HepG2 (cell line): ENCODE results near the gene C11orf71. TPM values are rescaled to one million over a fixed set of nuclear protein-coding genes. Genes with fewer than 3 reads are reported as not detected.

Source experiments
- ATAC-seq: fragments of 200-7000 bp; cut with Tn5 transposase; 3 replicates; pipeline ENCODE4 v1.9.1; 2020; ENCODE audit warnings: mild to moderate bottlenecking, moderate library complexity
- BruUV-seq: library from RNA; stranded (reverse); fragments of 400-500 nt; replicated peaks from 2 replicates; lab custom pipeline; 2021; lab: Mats Ljungman, UMichigan
- CTCF ChIA-PET: fragments of 300-600 bp; formaldehyde crosslinking; extraction: SDS; loops from one replicate; lab custom pipeline; 2021; ENCODE audit warnings: low total read pairs, inconsistent platforms, low intra/inter-chr PET ratio; lab: Yijun Ruan, JAX
- POLR2A ChIA-PET: fragments of 350-600 bp; sonication (Branson Sonifier 250); formaldehyde crosslinking; loops from one replicate; lab custom pipeline; 2020; ENCODE audit warnings: antibody characterized with exemption, inconsistent platforms; lab: Yijun Ruan, JAX
- DNase-seq: peaks from one replicate; pipeline ENCODE4 v3.0.0-alpha.2; 2015; ENCODE audit warnings: low spot score
- FAIRE-seq: peaks from 3 replicates; lab custom pipeline; 2011; peaks lifted over from hg19 to GRCh38; lab: Jason Lieb, UNC
- H2AFZ ChIP-seq: one replicate; pipeline ENCODE4 v1.6.1; 2011; ENCODE audit warnings: low read length, inconsistent platforms
- H3K27ac ChIP-seq: fragments of 300-600 bp; 3 replicates; pipeline ENCODE4 v1.8.0; 2011; ENCODE audit warnings: mixed run types, mild to moderate bottlenecking, mixed read lengths, low read length, inconsistent platforms; ENCODE audit not compliant: insufficient read depth; ENCODE audit errors: extremely low read length
- H3K27me3 ChIP-seq, 2 experiments: fragments of 200-600 bp in 1 of 2; 2 replicates in 1 of 2; 3 replicates in 1 of 2; pipeline versions ENCODE4 v1.6.0 to v1.8.0; 2011; ENCODE audit warnings: low read length in 2 of 2, mild to moderate bottlenecking in 2 of 2, moderate library complexity in 2 of 2, inconsistent platforms in 1 of 2; ENCODE audit not compliant: insufficient read depth in 2 of 2, control insufficient read depth in 1 of 2
- H3K36me3 ChIP-seq, 2 experiments: fragments of 200-600 bp in 1 of 2; replicated peaks in 1 of 2; 2 replicates in 1 of 2; 3 replicates in 1 of 2; pipeline versions ENCODE4 v1.5.1 to v1.8.0; 2011; ENCODE audit warnings: low read length in 2 of 2, inconsistent platforms in 1 of 2; ENCODE audit not compliant: insufficient read depth in 2 of 2, control insufficient read depth in 1 of 2
- H3K4me1 ChIP-seq: 2 replicates; pipeline ENCODE4 v1.5.1; 2012; ENCODE audit warnings: low read length, inconsistent platforms; ENCODE audit not compliant: insufficient read depth
- H3K4me2 ChIP-seq: 2 replicates; pipeline ENCODE4 v1.6.0; 2011; ENCODE audit warnings: low read depth, low read length, inconsistent platforms
- H3K4me3 ChIP-seq, 3 experiments: fragments of 200-600 bp in 1 of 3; sonication (generic), shearing (Covaris generic) in 1 of 3; replicated peaks in 1 of 3; 2 replicates each; pipeline ENCODE4 v1.5.1; 2011 to 2016; ENCODE audit warnings: low read length in 3 of 3, inconsistent platforms in 2 of 3, low read depth in 2 of 3, mild to moderate bottlenecking in 2 of 3, control low read depth in 1 of 3, mixed read lengths in 1 of 3; ENCODE audit not compliant: insufficient read depth in 1 of 3
- H3K79me2 ChIP-seq: one replicate; pipeline ENCODE4 v1.6.1; 2011; ENCODE audit warnings: low read length, inconsistent platforms; ENCODE audit not compliant: insufficient read depth
- H3K9ac ChIP-seq: 2 replicates; pipeline ENCODE4 v1.6.0; 2011; ENCODE audit warnings: mild to moderate bottlenecking, low read depth, low read length, inconsistent platforms; ENCODE audit not compliant: insufficient read depth
- H3K9me3 ChIP-seq: 2 replicates; pipeline ENCODE4 v1.5.1; 2012; ENCODE audit warnings: mild to moderate bottlenecking, low read length
- H4K20me1 ChIP-seq: 2 replicates; pipeline ENCODE4 v1.6.0; 2011; ENCODE audit warnings: inconsistent platforms, mild to moderate bottlenecking, low read length, moderate library complexity; ENCODE audit not compliant: insufficient read depth
- BCL3 ChIP-seq: sonication (generic); formaldehyde crosslinking; IDR thresholded peaks from 2 replicates; pipeline ENCODE4 v1.5.1; 2020; ENCODE audit warnings: mild to moderate bottlenecking, missing genetic modification reagents, moderate library complexity
- DMAP1 ChIP-seq: IDR thresholded peaks from 2 replicates; pipeline ENCODE4 v1.6.1; 2016
- LBX2 ChIP-seq: sonication (generic); formaldehyde crosslinking; IDR thresholded peaks from 2 replicates; pipeline ENCODE4 v1.5.0; 2020; ENCODE audit warnings: missing genetic modification reagents, mild to moderate bottlenecking, borderline replicate concordance
- PTBP1 ChIP-seq: fragments of 200-400 bp; formaldehyde crosslinking; IDR thresholded peaks from 2 replicates; pipeline ENCODE4 v1.6.1; 2018; ENCODE audit warnings: low read length, low read depth; ENCODE audit not compliant: poor library complexity, severe bottlenecking
- XBP1 ChIP-seq: sonication (generic); formaldehyde crosslinking; IDR thresholded peaks from 2 replicates; pipeline ENCODE4 v1.5.0; 2020; ENCODE audit warnings: missing genetic modification reagents
- ZKSCAN8 ChIP-seq: IDR thresholded peaks from 2 replicates; pipeline ENCODE4 v1.6.1; 2016; ENCODE audit warnings: borderline replicate concordance, missing genetic modification reagents, missing compliant biosample characterization
- ZNF235 ChIP-seq: sonication (generic); formaldehyde crosslinking; IDR thresholded peaks from 2 replicates; pipeline ENCODE4 v1.8.1; 2023; ENCODE audit warnings: mild to moderate bottlenecking, missing genetic modification reagents, borderline replicate concordance
- ZNF318 ChIP-seq: sonication (generic); formaldehyde crosslinking; IDR thresholded peaks from 2 replicates; pipeline ENCODE4 v1.4.0; 2020; ENCODE audit warnings: mild to moderate bottlenecking, missing genetic modification reagents
- ZNF329 ChIP-seq: sonication (generic); formaldehyde crosslinking; IDR thresholded peaks from 2 replicates; pipeline ENCODE4 v1.9.0; 2021; ENCODE audit warnings: low read depth, mild to moderate bottlenecking, missing genetic modification reagents
- ZNF567 ChIP-seq: sonication (generic); formaldehyde crosslinking; IDR thresholded peaks from 2 replicates; pipeline ENCODE4 v1.8.1; 2023; ENCODE audit warnings: mild to moderate bottlenecking, missing genetic modification reagents, borderline replicate concordance
- ZNF768 ChIP-seq: sonication (generic); formaldehyde crosslinking; IDR thresholded peaks from 2 replicates; pipeline ENCODE4 v1.4.0; 2020; ENCODE audit warnings: missing genetic modification reagents
- ZNF790 ChIP-seq: sonication (generic); formaldehyde crosslinking; IDR thresholded peaks from 2 replicates; pipeline ENCODE4 v1.8.0; 2022; ENCODE audit warnings: missing genetic modification reagents, mild to moderate bottlenecking, borderline replicate concordance
- ZSCAN29 ChIP-seq: sonication (generic); formaldehyde crosslinking; conservative IDR thresholded peaks from 2 replicates; pipeline ENCODE4 v1.4.0; 2020; ENCODE audit warnings: mild to moderate bottlenecking, missing genetic modification reagents
- WGBS: methylation state at CpG from one replicate; pipeline ENCODE4 v1.1.6; 2017; ENCODE audit warnings: low lambda C conversion rate; 5-methylcytosine and 5-hydroxymethylcytosine counted together
- in situ Hi-C: cut with HindIII; loops from 2 replicates; pipeline ENCODE4 v1.10.0; 2017; ENCODE audit warnings: low pct_unique_long_range_greater_than_20kb; ENCODE audit not compliant: extremely low pct_ligation_motif_present
- intact Hi-C: fragments of 100-400 bp; cut with micrococcal nuclease; formaldehyde crosslinking; loops from one replicate; pipeline ENCODE4 v1.10.0; 2022; ENCODE audit not compliant: unreplicated experiment
- polyA plus RNA-seq, 8 experiments: library from polyadenylated mRNA; depleted of rRNA in 3 of 8; stranded (reverse) in 7 of 8; unstranded in 1 of 8; fragments of >200 nt; fragmentation: Illumina TruSeq in 4 of 8; extraction: Trizol in 4 of 8; gene quantifications; 2 replicates each; pipeline versions ENCODE4 v1.2.1 to v1.2.3, GENCODE V29; 2011 to 2016; ENCODE audit warnings: low read depth in 4 of 8, missing spikeins in 1 of 8, mixed read lengths in 1 of 8; ENCODE audit not compliant: insufficient read depth in 1 of 8
- total RNA-seq, 5 experiments: library from RNA; depleted of rRNA; stranded (reverse); fragments of >200 nt; fragmentation: Illumina TruSeq; extraction: Trizol; gene quantifications; 2 replicates each; pipeline ENCODE4 v1.2.3, GENCODE V29; 2016; ENCODE audit warnings: low read depth in 1 of 5

The C11orf71 gene
- total and polyA plus RNA-seq, 2 of the 13 experiments (the other 11 are each of a cell fraction or from before 2014, with no cell fraction given), result 7.1 to 7.8 TPM

DNA sequence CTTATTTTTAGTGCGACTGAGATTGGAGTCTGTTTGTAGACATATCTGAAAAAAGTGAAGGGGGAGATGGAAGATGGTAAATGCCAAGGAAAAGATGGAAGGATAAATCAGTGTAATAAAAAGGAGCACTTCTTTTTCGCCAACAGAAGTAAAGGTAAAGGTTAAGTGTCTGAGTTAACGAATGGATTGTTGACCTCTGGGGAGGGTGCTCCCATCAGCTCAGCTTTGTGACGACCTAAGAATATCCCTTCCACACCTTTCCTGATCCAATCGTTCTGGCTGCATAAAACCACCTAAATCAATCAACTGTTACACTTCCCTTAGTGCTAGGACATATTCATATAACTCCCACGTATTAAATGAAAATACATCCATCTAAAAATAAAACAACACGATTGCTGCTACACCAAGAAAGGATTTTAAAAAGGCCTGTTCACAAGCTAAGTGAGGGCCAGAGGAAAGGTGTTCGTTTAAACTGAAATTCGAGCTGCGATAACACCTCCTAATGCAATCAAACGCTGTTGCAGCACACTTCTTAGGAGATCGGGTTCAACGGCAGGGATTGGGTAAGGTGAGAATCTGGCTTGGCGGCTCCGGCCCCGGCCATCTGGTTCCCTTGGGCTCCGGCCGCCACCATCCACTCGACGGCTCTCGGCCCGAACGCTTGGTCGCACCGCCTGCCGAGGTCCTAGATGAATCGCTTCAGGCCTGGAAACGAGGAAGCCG lies 658 bp downstream of the C11orf71 start:
- FAIRE-seq, result no peak
- intact Hi-C loops (loop anchor here (1.0 to 5.0 kb wide), 2 partner anchors 40 to 52 kb away; partner anchors contain the start of gene REXO2), in situ Hi-C loops (no loop called here)
- no peak for TF ChIP-seq ZKSCAN8 (CRISPR knock-in tag)
- TF ChIP-seq LBX2 (CRISPR knock-in tag), result peak; percentile 86; the same call in 1 of the 2 replicates
- 0 out of 2 replicates have a peak, but pooled peaks have one; percentile 41 for TF ChIP-seq ZNF768
- no peak for TF ChIP-seq ZNF790 (CRISPR knock-in tag)
- 0 out of 2 replicates have a peak, but pooled peaks have one; percentile 37 for TF ChIP-seq ZNF235 (CRISPR knock-in tag)
- TF ChIP-seq DMAP1 (CRISPR knock-in tag), result no peak
- no peak for TF ChIP-seq ZNF567 (CRISPR knock-in tag)
- TF ChIP-seq ZSCAN29 (CRISPR knock-in tag), result no peak
- 0 out of 2 replicates have a peak, but pooled peaks have one; percentile 42 for TF ChIP-seq ZNF329
- no peak for TF ChIP-seq ZNF318 (CRISPR knock-in tag)
- TF ChIP-seq BCL3 (CRISPR knock-in tag), result 0 out of 2 replicates have a peak, but pooled peaks have one; percentile 16
- no peak for TF ChIP-seq PTBP1
- TF ChIP-seq XBP1, result no peak; the same call in 1 of the 2 replicates

More for the DNA sequence above, 658 bp downstream of the C11orf71 start:
- peaks cover 0 to 3% of the 10 kb centered on the region in 2 experiments; a peak in 1 of 5 replicates for H3K27me3 ChIP-seq
- H3K4me3 ChIP-seq, result peak overlapping the region; percentile 72 to 99 (median 98)
- H3K36me3 ChIP-seq, result no peaks in the 10 kb centered on the region; a peak in 1 of 5 replicates
- ChIA-PET POLR2A (interaction anchor here (0.8 to 2.0 kb wide), 4 partner anchors 13 to 524 kb away, joined by 3 to 17 read pairs (median 3); partner anchors contain the start of genes REXO2 and USP28), CTCF (no interaction called here)
- TSS peak; percentile 86 for BruUV-seq
- peaks cover 55% of the 10 kb centered on the region for H3K79me2 ChIP-seq
- H2AFZ ChIP-seq, result no peak overlapping the region
- peak overlapping the region; percentile 99 for H3K9ac ChIP-seq
- ATAC-seq (peak; percentile 60), DNase-seq (peak; percentile 40)
- H4K20me1 ChIP-seq, result no peaks in the 10 kb centered on the region
- H3K4me1 ChIP-seq, result peaks cover 40% of the 10 kb centered on the region
- H3K9me3 ChIP-seq, result no peaks in the 10 kb centered on the region
- WGBS, result 8% methylated on average over 11 of the region's 29 CpGs
- H3K4me2 ChIP-seq, result peak overlapping the region; percentile 97
- peak overlapping the region; percentile 98 for H3K27ac ChIP-seq
